ENCODE results near the gene IL1RL2.

GRCh38 chr2:102179061-102179460 is 7.8 kb upstream of the IL1RL2 start:
- TF ChIP-seq CTCF (IDR thresholded peaks at IDR 0.05): no peak
- no peak for TF ChIP-seq POLR2A (IDR thresholded peaks at IDR 0.05)
